ENCODE data around the gene SLC38A11.

DNA sequence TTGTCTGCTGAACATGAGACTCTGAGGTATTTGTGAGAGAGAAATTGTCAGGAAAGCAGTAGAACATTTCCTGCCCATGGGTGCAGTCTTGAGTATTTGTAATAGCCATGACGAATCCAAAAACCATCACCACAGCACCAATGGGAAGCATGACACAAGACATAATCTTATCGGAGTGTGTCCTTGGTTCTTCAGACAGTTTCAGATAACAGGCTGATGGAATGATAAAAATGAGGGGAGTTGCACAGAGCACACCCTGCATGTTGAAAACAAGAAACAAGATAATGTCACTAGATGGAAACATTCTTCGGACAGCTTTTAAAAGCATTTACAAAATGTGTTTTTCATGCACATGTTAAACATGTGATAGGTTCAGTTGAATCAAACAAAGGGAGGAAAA lies 56.9 kb downstream of the SLC38A11 start:
- TF ChIP-seq SIN3A (IDR thresholded peaks at IDR 0.05; ENCODE audit: borderline replicate concordance, insufficient read depth, low read depth, low read length) (no peak), POLR2AphosphoS5 (IDR thresholded peaks at IDR 0.05; ENCODE audit: low read depth, low read length) (no peak), REST (IDR thresholded peaks at IDR 0.05; ENCODE audit: insufficient read depth in 1 of 2, low read depth in 2 of 2, low read length in 1 of 2) (no peak)
- TF ChIP-seq, protein P1, sequence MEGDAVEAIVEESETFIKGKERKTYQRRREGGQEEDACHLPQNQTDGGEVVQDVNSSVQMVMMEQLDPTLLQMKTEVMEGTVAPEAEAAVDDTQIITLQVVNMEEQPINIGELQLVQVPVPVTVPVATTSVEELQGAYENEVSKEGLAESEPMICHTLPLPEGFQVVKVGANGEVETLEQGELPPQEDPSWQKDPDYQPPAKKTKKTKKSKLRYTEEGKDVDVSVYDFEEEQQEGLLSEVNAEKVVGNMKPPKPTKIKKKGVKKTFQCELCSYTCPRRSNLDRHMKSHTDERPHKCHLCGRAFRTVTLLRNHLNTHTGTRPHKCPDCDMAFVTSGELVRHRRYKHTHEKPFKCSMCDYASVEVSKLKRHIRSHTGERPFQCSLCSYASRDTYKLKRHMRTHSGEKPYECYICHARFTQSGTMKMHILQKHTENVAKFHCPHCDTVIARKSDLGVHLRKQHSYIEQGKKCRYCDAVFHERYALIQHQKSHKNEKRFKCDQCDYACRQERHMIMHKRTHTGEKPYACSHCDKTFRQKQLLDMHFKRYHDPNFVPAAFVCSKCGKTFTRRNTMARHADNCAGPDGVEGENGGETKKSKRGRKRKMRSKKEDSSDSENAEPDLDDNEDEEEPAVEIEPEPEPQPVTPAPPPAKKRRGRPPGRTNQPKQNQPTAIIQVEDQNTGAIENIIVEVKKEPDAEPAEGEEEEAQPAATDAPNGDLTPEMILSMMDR (IDR thresholded peaks at IDR 0.05): no peak
